NCI-H2196 treated with DMSO at 0.1 percent for 48 hours (cell line): Measurements from ENCODE around the gene CD84.
"Not testable (repeated sequence)": the region's sequence is repeated elsewhere in the genome, so short reads cannot be mapped to it uniquely, and the experiment has no call there.

ENCODE experiments used
- DNase-seq: peaks from one replicate; lab custom pipeline; 2025; ENCODE audit not compliant: unreplicated experiment; lab: John Stamatoyannopoulos, UW

The CD84 gene

DNA sequence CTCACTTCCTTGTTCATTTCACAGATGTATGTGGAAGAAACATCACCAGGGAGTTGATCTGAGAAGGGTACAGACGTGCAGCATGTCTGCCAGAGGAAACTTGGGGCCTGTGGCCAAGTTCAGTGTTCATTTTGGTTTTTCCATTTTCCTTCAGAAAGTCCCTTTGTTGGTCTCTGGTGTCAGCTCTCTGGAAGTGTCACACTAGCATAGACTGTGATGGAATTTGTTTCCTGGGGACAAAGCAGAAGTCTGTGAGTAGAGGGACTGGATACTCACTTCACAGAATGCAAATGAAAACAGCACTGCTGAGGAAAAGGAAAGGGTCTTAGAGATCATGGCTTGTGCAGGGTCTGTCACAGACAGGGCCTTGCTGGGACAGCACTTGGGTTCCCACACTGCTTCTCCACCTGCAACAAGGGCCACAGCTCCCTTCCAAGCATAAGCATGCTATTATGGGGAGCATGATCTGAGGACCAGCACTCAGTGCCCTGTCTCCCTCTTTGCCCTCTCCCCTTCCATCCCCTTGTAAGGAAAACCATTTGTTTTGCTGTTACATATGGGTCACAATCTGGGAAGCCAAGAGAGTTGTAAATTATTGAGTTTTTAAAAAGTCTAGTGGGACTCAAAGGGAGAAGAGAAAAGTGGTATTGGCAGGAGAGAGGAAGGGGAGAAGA is 31.4 kb upstream of the CD84 start:
- DNase-seq, result no peak

DNA sequence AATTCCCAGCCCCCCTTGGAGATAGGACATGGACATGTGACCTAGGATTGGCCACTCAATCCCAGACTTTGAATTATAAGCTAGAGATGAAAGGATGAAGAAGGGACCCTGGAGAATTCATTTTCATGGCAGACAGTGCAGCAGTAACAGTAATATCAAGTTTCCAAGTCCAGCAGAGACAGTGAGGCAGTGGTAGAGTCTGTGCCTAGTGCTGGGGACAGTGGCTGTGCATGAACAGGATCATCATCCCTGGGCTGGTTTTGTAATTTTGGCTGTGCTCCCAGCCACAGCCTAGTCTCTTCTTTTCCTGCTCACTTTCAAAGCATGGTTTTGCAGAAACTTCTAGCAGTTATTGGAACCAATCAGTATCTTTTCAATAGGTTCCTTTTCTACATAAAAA is 29.6 kb upstream of the CD84 start:
- DNase-seq, result no peak

DNA sequence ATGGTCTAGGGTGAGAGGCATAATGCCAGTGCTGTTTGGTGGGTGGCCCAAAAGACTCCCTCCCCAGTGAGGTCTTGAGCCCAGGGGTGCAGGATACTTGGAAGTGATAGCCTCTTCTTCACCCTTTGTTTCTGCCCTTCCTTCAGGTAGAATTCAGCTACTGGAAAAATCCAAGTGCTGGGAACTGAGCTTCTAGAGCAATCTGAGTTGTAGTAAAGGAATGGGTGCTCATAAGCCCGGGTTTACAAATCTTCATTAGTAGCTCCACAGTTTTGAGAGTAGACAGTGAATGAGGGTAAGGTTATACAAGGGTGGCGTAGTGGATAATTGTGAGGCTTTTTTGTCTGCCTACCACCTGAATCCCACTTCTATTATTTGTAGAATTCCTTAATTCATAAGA is 29.2 kb upstream of the CD84 start:
- DNase-seq, result no peak

DNA sequence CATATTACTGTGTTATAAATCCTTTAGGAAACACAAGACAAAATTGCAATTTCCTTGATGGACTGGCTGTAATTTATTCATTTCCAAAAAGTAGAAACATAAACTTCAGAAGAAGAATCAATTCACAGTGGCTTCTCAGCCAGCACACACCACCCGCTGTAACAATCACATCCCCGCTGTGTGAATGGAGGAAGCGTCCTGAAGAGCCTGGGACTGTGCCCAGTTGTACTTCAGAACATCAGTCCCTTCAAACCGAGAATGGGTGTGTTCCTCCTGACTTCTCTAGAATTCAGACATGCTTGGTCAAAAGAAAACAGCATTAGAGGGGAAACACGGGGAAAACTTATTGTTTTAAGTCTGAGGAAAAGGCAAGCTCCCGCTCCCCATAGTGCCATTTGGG is 28.8 kb upstream of the CD84 start:
- no peak for DNase-seq

DNA sequence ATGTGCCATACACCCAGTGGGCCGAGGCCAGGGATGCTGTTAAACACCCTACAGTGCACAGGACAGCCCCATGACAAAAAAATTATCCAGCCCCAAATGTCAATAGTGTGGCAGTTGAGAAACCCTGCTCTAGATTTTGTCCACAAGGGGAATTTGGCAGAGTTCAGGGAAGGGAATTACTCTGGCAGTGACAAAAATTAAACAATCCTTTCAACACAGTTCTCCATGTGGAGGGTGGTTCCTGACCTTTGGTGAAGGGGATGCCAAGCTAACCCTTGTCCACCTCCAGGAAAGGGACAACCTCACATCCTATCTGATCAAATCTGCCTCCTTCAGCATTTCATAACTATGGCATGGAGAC is 28.4 kb upstream of the CD84 start:
- no peak for DNase-seq

DNA sequence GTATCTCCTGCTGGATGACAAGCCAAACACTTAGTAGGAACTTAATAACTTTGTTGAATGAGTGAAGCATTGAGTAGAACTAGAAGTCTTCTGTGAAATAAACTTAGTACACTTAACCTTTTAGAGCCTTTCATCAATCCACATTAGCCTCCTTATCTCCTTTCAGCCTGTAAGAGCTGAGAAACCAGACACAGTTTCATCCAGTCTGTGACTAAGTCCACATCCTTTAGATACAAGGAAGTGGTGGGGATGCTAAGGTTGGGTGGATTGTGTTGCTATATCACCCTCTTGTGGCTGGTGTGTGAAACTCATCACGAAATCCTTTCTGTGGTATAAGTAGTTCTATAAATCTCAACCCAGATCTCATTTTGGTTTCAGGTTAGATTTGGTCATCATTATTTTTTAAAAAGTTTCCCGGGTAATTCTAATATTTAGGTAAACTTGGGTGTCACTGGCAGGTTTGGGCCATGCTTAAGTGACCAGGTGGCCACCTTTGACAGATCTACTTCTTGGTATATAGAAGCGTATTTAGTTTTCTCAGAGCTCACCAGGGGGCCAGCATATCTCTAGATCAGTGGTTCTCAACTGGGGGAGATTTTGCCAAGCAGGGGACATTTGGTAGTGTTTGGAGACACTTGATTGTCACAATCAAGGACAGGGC is 27.8 kb upstream of the CD84 start:
- peak; percentile 4 for DNase-seq

DNA sequence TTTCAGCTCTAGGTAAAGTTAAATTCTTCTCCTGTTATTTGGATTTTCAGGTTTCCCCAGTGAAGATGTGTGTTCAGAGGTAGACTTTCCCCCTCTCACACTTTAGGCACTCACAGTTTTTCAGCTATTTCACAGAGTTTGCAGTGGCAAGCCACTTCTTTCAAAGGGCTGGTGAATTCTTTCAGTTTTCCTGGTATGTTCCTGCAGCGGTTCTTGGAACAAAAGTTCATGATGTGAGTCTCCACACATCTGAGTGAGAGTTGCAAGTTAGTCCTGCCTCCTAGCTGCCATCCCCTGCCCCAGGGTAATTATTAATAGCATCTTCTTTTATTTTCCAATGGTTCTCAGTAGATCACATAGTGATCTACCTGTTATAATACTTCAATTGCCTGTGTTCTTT is 27.3 kb upstream of the CD84 start:
- no peak for DNase-seq

DNA sequence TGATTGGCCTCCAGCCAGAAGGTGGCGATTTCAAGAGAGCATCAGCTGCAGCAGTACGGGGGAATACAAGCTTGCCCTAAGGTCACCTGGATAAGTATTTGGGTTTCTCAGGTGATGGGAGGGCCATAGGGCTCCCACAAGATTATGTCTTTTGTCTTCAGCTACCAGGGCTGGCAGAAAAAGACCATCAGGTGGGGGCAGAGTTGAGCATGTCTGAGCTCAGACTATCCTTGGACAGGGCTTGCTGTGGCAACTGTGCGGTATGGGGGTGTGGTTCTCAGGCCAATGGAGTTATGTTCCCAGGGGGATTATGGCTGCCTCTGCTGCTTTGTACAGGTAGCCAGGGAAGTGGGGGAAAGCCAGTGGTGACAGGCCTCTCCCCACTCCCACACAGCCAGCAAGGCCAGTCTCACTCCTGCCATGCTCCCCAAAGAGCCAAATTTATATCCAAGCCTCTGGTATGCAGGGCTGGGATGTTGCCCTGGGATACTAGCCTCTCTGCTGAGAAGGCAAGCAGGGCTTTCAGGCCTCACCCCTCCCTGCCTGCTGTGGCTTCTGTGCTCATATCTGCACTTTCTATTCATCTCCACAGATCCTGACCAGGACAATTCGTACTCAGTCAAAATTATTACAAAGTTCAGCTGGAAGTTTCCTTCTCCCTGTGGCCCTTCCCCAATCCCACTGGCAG is 26.6 kb upstream of the CD84 start:
- DNase-seq, result no peak

DNA sequence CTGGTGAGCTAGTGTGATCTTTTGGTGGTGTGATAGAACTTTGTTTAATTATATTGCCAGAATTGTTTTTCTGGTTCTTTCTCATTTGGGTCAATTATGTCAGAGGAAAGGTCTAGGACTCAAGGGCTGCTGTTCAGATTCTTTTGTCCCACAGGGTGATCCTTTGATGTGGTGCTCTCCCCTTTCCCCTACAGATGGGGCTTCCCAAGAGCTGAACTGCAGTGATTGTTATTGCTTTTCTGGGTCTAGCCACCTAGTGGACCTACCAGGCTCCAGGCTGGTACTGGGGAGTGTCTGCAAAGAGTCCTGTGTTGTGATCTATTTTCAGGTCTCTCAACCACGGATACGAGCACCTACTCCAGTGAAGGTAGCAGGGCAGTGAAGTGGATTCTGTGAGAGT is 25.9 kb upstream of the CD84 start:
- no peak for DNase-seq

DNA sequence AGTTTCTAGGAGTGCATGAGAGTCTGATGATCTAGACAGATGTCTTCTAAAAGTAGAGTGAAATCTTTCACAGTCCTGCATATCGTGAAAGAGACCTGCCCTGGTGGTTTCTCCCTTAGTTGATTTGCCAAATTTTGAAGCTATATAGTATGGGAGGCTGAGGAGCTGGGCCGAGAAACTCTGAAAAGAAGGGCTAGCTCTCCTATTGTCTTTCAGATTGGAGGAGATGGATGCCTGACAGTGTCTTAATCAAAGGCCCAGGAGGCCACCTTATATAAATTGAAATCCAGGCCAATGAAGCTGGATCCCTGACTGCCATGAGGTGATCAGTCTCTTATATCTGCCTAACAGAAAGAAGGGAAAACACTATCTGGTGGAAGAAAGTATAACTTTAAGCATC is 18.4 kb upstream of the CD84 start:
- no peak for DNase-seq

DNA sequence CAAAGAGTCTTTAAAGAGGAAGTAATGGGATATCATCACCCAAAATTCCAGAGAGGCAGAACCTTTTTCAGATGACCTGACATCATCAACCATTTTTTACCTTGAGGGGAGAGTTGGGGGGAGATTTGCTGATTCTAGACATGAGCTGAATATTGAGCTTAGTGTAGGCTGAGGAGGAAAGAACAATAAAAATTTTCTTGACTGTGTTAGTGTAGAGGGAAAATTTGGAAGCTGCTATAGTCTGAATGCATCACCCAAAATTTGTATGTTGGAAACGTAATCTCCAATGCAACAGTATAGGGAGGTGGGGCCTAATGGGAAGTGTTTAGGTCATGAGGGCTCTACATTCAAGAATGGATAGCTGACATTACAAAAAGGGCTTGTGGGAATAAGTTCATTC is 17.8 kb upstream of the CD84 start:
- no peak for DNase-seq

DNA sequence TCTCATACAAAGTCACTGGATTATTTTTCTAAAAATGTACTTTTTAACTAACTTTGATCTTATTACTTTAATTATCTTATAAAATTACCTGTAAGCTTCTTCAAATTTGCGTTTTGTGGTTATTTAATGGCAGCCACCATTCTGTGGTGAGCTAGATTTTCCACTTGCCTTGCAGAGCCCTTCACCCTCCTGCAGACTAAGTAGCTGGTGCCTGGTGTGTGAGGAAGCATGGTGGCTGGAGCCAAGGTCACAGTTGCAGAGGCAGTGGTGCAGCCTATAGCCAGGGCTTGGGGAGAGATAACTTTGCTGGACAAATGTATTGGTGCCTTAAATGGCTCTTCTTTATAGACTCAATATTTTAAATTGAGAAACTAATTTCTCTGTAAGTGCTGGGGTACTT is 11.2 kb upstream of the CD84 start:
- no peak for DNase-seq

DNA sequence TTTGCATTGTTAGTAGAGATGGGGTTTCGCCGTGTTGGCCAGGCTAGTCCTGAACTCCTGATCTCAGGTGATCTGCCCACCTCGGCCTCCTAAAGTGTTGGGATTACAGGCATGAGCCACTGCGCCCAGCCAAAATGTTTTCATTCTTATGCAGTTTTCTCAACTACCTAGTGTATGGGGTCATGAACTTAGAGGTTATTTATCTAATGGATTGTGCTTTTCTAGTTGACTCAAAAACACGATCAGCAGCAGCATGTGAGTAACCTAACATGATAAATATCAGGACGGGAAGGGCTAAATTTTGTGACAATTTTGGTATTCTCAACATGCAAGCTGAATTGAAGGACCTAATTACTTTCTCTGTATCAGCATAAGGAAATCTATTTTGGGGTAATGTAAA is 9.2 kb upstream of the CD84 start:
- no peak for DNase-seq

DNA sequence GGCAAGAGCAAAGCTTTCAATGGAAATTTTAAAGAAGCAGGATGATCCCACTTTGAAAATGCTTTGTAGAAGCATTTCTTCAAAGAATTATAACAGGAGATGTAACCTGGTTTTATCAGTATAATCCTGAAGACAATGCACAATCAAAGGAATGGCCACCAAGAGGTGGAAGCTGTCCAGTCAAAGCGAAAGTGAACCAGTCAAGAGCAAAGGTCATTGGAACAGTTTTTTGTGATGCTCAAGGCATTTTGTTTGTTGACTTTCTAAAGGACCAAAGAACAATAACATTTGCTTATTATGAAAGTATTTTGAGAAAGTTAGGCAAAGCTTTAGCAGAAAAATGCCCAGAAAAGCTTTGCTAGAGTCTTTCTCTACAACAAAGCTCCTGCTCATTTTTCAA is 5.5 kb upstream of the CD84 start:
- DNase-seq, result no peak

DNA sequence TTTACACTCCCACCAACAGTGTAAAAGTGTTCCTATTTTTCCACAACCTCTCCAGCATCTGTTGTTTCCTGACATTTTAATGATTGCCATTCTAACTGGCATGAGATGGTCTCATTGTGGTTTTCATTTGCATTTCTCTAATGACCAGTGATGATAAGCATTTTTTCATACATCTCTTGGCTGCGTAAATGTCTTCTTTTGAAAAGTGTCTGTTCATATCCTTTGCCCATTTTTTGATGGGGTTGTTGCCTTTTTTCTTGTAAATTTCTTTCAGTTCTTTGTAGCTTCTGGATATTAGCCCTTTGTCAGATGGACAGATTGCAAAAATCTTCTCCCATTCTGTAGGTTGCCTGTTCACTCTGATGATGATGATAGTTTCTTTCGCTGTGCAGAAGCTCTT is 3.7 kb upstream of the CD84 start:
- DNase-seq, result not testable (repeated sequence)

DNA sequence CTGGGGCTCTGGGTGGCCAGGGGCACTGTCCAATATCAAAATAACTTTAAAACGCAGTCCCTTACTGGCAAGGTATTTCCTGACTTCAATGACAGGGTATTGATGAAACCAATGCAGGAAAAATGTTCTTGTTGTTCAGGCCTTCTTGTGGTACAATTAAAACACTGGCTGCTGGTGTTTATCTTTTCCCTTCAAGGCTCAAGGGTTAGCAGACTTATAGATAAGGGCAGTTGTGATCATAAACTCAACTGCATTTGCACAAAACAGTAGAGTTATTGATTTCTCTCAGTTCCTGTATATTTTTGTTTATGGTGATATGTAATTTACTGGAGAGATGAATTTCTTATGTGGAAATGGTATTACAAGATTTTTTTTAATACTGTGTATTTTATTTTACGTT is 2.7 kb upstream of the CD84 start:
- DNase-seq, result no peak

DNA sequence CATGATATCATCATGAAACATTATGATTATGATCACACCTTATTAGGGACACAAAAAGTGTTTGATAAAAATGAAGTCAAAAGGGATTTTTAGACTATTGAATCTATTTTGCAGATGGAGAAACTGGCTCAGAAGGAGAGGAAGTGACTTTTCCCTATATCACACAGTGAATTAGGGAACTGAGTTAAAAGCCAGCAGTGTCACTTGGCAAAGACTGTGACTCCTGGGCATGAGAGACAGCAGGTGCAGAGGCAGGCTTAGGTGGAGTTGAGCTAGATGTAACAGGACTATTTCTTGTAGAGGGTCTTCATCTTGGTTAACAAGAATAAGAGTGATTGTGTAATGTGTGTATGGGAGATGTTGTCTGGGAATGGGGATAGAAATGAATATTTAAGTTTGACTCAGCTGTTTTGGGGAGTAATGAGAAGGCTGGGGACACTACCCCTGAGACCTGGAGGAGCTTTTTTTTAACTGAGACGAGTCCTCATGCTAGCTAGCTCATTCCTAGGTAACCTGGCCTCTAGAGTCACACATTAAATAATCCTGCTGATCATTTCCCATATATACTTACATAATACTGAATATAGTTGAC is 1.0 kb upstream of the CD84 start:
- no peak for DNase-seq

DNA sequence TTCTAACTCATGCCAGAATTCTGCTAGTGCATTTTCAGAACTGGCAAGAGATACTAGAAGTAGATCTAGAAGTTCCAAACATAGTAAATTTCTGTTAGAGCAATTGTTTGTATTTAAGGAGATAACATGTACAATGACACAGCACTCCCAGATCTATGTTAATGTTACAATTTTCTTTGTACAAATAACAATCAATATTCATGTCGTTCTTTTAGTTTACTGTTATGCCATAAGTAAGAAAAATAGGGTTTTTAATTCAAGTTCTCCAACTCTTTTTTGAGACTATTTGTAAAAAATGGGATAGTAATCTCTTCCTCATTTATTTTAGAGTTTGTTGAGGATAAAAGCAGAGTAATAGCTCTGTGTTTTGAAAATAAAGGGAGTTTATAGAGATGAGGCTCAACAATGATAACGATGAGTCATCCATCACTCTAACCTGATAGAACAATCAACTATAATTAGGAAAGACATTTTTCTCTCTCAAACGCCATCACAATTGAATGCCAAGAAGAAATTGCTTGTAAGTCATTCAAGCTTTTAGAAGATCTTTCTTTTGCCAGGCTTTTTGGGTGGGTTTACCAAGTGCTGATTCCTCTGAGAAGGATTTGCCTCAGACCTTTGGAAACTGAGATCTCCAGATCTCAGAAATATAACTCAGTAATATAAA is 638 bp downstream of the CD84 start:
- DNase-seq, result no peak

DNA sequence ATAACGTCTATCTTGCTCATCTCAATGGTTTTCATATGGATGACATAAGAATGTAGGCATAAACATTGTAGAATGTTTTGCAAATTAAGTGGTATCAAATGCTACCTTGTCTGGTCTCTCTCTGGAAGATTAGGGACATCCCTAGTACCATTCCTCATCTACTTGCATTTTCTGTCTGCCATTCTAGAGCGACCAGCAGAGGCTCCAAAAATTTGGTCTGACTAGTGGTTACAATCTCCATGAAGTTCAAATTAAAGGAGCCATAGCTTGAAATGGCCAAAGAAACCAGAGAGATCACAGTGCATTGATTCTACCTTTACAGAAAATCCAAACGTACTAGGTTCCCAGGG is 1.1 kb downstream of the CD84 start:
- no peak for DNase-seq

DNA sequence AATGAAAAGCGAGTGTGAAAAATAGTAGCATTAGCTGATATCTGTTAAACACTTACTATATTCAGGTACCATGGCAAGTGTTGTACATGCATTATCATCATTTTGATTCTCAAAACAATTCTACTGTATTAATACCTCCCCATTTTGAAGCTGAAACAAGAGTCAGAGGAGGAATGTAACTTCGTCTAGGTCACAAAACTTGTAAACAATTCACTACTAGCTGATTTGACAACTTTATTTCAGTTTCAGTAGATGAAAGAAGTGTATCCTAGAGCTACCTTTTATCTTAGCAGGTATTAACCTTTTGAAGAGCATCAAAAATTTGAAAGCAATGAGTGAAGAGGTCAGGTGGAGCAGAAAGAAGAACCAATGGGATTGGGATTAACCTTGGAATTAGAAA is 1.6 kb downstream of the CD84 start:
- DNase-seq, result no peak

DNA sequence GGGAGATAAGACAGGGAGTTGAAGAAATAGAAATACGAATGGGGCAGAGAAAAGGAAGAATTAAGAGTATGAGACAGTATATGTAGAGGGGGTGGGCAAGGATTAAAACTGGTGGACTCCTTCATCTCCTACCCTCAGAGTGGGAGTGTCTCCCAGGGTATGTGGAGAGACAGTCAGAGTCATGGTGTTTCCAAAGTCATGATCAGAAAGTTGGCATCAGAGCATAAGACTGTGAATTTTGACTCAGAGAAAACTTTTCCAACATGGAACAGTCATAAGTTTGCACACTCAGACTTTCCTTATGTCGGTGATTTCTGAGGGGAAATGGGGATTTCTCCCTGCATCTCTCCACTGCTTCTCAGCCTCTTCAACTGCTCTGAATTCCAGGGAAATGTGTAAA is 2.4 kb downstream of the CD84 start:
- no peak for DNase-seq

DNA sequence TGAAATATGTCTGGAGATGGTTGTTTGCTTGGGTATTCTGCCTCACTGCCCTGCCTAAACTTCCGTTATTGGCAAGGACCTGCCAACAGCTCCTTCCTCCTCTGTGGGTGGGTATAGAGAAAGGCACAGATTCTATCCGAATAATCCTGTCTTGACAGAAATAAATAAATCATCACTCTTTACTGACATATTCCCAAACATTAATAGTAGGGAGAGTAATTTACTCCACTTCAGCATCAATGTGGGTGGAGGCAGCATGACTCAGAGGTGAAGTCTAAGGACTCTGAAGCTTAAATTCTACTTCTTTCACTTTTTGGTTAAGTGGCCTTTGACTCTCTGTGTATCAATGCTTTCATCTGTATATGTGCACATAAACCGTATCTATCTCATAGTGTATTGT is 2.9 kb downstream of the CD84 start:
- DNase-seq, result no peak
